Neutrophil (primary cell): ENCODE data around the gene ITGB2.
A peak's percentile ranks its signal among the peaks of the same experiment; 100 is the strongest.

Experiments used
- H3K27ac ChIP-seq: fragments of 200-600 bp; sonication (generic); 2 replicates; pipeline ENCODE4 v1.5.1; 2016; ENCODE audit warnings: mild to moderate bottlenecking, moderate library complexity
- H3K27me3 ChIP-seq: fragments of 200-600 bp; sonication (generic); 2 replicates; pipeline ENCODE4 v1.6.0; 2016; ENCODE audit warnings: mild to moderate bottlenecking
- H3K36me3 ChIP-seq: fragments of 200-600 bp; sonication (generic); 2 replicates; pipeline ENCODE4 v1.5.1; 2017
- H3K4me1 ChIP-seq, 2 experiments: fragments of 200-600 bp in 1 of 2; sonication (generic) in 1 of 2; 1 replicate in 1 of 2; 2 replicates in 1 of 2; pipeline versions ENCODE4 v1.5.1 to v1.6.1; 2013 to 2016; ENCODE audit warnings: low read depth in 1 of 2, low read length in 1 of 2, mild to moderate bottlenecking in 1 of 2, moderate library complexity in 1 of 2; ENCODE audit not compliant: control insufficient read depth in 1 of 2, insufficient read depth in 1 of 2
- H3K4me3 ChIP-seq, 2 experiments: fragments of 200-600 bp in 1 of 2; sonication (generic) in 1 of 2; 1 replicate in 1 of 2; 2 replicates in 1 of 2; pipeline ENCODE4 v1.5.1; 2013 to 2016; ENCODE audit warnings: low read depth in 1 of 2, low read length in 1 of 2, mild to moderate bottlenecking in 1 of 2, moderate library complexity in 1 of 2
- H3K9me3 ChIP-seq: fragments of 200-600 bp; sonication (generic); 2 replicates; pipeline ENCODE4 v1.5.1; 2016
- TF ChIP-seq, protein P1 (sequence below): fragments of 200-600 bp; sonication (generic); IDR thresholded peaks from 2 replicates; pipeline ENCODE4 v1.5.1; 2016; ENCODE audit warnings: antibody characterized with exemption

ITGB2 gene

DNA sequence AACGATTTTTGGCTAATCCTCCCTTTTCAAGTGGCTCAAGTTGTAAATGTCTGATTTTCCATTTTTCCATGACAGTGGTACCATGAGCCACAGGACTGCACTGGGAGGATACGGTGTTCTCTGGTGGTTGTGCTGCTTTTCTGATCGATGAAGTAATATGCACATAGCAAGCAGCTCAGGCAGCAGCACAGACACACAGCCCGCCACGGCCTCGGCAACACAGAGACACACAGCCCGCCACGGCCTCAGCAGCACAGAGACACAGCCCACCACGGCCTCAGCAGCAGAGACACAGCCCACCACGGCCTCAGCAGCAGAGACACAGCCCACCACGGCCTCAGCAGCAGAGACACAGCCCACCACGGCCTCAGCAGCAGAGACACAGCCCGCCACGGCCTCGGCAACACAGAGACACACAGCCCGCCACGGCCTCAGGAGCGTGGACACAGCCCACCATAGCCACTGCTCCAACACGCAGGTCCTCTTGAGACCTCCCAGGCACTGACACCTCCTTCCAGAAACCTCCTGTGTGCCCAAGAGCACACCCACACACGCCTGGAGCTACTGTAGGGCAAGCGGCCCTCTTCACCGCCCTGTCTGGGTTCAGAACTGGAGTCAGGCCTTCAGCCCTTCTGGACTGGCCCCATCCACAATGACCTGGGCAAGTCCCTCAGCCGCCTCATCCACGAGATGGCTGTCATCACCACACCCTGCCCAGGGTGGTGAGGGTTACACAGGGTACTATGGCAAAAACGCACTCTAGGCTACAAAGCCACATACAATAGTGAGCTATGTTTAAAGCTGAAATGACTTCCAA lies 57.6 kb downstream of the ITGB2 start:
- Histone ChIP-seq H3K36me3 (peaks cover 79% of the 10 kb centered on the region), H3K9me3 (no peaks in the 10 kb centered on the region), H3K27ac (no peak overlapping the region), H3K27me3 (no peaks in the 10 kb centered on the region), H3K4me3 (no peak overlapping the region), H3K4me1 (peaks cover 25 to 29% of the 10 kb centered on the region in 2 experiments)
- TF ChIP-seq, protein P1, sequence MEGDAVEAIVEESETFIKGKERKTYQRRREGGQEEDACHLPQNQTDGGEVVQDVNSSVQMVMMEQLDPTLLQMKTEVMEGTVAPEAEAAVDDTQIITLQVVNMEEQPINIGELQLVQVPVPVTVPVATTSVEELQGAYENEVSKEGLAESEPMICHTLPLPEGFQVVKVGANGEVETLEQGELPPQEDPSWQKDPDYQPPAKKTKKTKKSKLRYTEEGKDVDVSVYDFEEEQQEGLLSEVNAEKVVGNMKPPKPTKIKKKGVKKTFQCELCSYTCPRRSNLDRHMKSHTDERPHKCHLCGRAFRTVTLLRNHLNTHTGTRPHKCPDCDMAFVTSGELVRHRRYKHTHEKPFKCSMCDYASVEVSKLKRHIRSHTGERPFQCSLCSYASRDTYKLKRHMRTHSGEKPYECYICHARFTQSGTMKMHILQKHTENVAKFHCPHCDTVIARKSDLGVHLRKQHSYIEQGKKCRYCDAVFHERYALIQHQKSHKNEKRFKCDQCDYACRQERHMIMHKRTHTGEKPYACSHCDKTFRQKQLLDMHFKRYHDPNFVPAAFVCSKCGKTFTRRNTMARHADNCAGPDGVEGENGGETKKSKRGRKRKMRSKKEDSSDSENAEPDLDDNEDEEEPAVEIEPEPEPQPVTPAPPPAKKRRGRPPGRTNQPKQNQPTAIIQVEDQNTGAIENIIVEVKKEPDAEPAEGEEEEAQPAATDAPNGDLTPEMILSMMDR = no peak

DNA sequence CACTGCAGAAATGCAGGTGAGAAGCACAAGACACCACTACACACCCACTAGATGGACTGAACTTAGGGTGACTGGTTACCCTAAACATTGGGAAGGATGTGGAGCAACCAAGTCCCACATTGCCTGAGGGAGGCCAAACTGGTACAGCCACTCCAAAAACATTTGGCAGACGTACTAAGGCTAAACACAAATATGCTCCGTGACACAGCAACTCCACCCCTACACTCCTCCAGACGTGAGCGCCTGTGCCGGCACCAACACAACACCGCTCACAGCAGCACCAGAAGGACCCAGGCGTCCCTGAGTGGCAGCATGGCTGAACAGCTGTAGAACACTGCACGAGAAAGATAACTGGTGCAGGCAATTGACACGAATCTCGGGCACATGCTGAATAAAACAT lies 61.9 kb downstream of the ITGB2 start:
- Histone ChIP-seq H3K36me3 (peaks cover 98% of the 10 kb centered on the region), H3K4me1 (peaks cover 17 to 19% of the 10 kb centered on the region in 2 experiments)
- TF ChIP-seq, protein P1 = no peak

DNA sequence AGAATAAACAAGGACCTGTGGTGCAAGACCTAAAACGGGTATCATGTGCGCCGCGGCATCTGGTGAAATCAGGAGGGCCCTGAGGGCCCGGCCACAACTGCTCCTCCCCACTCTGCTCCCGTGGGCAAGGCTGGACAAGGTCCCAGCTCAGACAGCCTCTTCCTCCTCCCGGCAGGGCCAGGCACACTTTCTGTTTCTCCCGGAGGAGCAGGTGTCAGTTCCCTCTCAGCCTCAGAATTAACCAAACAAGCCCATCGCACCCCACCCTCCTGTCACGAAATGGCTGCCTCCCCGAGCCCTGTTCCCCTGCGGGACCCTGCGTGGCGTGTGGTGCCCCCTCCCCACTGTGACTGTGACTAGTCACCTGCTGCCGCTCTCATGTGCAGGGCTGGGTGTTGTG lies 62.4 kb downstream of the ITGB2 start:
- Histone ChIP-seq H3K4me3 (no peak overlapping the region), H3K36me3 (peaks cover 98% of the 10 kb centered on the region), H3K4me1 (peaks cover 17 to 19% of the 10 kb centered on the region in 2 experiments), H3K9me3 (no peaks in the 10 kb centered on the region), H3K27ac (peak overlapping the region; percentile 20), H3K27me3 (no peaks in the 10 kb centered on the region)
- TF ChIP-seq, protein P1 = no peak

More for the DNA sequence above, 61.9 kb downstream of the ITGB2 start:
- Histone ChIP-seq H3K27ac (peak overlapping the region; percentile 20), H3K27me3 (no peaks in the 10 kb centered on the region), H3K4me3 (no peak overlapping the region), H3K9me3 (no peaks in the 10 kb centered on the region)

DNA sequence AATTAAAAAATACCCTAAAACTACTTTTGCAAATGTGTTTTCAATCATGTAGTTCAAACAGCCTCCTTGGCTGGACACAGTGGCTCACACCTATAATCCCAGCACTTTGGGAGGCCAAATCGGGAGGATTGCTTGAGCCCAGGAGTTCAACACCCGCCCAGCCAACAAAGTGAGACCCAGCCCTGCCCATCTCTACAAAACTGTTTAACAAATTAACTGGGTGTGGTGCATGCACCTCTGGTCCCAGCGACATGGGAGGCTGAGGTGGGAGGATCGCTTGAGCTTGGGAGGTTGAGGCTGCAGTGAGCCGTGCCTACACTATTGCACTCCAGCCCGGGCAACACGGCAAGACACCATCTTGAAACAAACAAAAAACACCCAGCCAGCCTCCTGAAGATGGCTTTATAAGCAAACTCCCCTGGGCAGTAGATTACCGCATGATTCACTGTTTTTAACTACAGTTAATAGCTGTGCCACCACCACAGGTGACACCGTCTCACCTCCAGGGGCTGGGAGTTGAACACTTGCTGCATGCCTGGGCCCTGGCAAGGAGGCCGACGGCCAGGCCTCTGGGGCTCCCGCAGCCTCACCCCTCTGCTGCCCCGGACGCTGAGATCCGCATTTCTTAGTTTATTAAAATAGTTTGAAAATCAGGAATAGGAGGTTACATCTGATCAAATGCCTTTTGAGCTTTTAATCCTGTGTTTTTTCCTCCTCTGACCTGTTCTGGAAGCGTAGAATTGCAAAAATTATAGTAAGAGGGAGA lies 63.4 kb downstream of the ITGB2 start:
- Histone ChIP-seq H3K27me3 (no peaks in the 10 kb centered on the region), H3K4me3 (no peak overlapping the region), H3K36me3 (peaks cover 99% of the 10 kb centered on the region), H3K9me3 (no peaks in the 10 kb centered on the region), H3K27ac (peak overlapping the region; percentile 20), H3K4me1 (peaks cover 17 to 19% of the 10 kb centered on the region in 2 experiments)
- TF ChIP-seq, protein P1 = no peak

DNA sequence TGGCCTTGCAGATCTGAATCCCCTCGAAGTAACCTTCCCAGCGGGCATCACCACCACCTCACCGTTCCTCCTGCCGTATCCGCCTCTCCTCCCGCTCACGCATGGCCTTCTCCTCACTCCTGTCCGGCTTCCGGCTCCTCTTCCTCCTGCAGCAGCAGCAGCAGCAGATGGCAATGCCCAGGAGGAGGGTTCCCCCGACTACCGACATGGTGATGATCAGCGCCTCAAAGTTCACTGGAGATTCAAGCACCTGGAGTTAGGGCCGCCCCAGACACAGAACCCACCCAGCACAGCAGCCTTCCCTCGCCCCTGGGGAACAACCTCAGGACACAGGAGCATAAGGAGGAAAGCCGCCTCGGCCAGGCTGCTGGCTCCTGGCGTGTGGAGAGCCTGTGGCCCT lies 64.6 kb downstream of the ITGB2 start:
- H3K36me3 ChIP-seq = peaks cover 98% of the 10 kb centered on the region
- peaks cover 17 to 19% of the 10 kb centered on the region in 2 experiments for H3K4me1 ChIP-seq
- no peaks in the 10 kb centered on the region for H3K27me3 ChIP-seq
- no peaks in the 10 kb centered on the region for H3K9me3 ChIP-seq
- no peak overlapping the region for H3K27ac ChIP-seq
- H3K4me3 ChIP-seq = no peak overlapping the region
- TF ChIP-seq, protein P1 = no peak
